Cardiac fibroblast (primary cell): ENCODE measurements around the gene SPRR2A.

Source experiments
- DNase-seq, 2 donors: peaks; one replicate each; pipeline versions ENCODE4 v3.0.0 to v3.0.0-alpha.2; 2010; ENCODE audit warnings: low read depth in 2 of 2
- H3K4me3 ChIP-seq, 2 donors: replicated peaks in 1 of 2; 1 replicate in 1 of 2; 2 replicates in 1 of 2; pipeline ENCODE4 v1.5.1; 2011; ENCODE audit warnings: low read depth in 2 of 2, low read length in 2 of 2, mild to moderate bottlenecking in 2 of 2, moderate library complexity in 1 of 2
- CTCF ChIP-seq: IDR thresholded peaks from one replicate; pipeline ENCODE4 v1.5.1; 2011; ENCODE audit warnings: low read depth, mild to moderate bottlenecking, low read length, inconsistent platforms

The SPRR2A gene

GRCh38 chr1:153040950-153041631, 16.2 kb downstream of the SPRR2A start, which contains the start of gene SPRR2D:
Gene SPRR2D, minus strand, starts transcription at chr1:153041120. Its CDS starts 774 bp downstream, at chr1:153040346.
- DNase-seq = no peak
- no peak within 1 kb of the TSS for H3K4me3 ChIP-seq

DNA sequence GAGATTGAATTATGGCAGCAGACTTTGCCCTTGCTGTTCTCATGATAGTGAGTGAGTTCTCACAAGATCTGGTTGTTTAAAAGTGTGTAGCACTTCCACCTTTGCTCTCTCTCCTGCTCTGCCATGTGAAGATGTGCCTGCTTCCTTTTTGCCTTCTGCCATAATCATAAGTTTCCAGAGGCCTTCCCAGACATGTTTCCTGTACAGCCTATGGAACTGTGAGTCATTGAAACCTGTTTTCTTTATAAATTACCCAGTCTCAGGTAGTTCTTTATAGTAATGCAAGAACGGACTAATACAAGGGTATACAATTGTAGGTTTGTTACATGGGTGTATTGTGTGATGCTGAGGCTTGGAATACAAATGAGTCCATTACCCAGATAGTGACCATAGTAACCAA, 22.1 kb downstream of the SPRR2A start:
- no peak for TF ChIP-seq CTCF
- no peak overlapping the region for H3K4me3 ChIP-seq
- no peak for DNase-seq

More at GRCh38 chr1:153040950-153041631, 16.2 kb downstream of the SPRR2A start, which contains the start of gene SPRR2D:
- no peak for TF ChIP-seq CTCF

GRCh38 chr1:153032677-153033308, 24.5 kb downstream of the SPRR2A start:
- no peak overlapping the region for H3K4me3 ChIP-seq
- peak; percentile 19 to 25 for DNase-seq
- TF ChIP-seq CTCF = no peak

GRCh38 chr1:153032073-153032472, 25.2 kb downstream of the SPRR2A start:
- no peak overlapping the region for H3K4me3 ChIP-seq
- no peak for DNase-seq
- TF ChIP-seq CTCF = no peak

DNA sequence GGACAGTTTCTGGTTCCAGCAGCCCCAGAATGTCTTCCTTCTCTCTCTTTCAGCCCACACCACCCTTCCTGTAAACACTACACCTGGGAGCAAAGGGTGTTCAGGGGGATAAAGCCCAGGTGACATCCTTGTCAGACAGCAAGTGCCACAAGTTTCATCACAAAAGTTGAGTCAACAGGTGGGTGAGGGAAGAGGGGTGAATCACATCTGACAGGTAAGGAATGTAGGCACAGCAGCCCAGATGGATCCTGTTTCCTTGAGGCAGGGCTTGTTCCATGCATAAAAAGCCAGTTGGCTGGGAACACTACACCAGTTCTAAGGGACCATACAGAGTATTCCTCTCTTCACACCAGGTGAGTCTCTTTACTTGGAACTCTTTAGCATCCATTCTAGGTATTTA, 26.4 kb downstream of the SPRR2A start, which contains the start of gene SPRR1B:
Gene SPRR1B (plus strand): TSS at position 309 of the 400 bp plus-strand sequence. CDS start 1,143 bp downstream, outside the sequence.
- H3K4me3 ChIP-seq = no peak within 1 kb of the TSS
- no peak for TF ChIP-seq CTCF
- DNase-seq = no peak

GRCh38 chr1:153028766-153029165, 28.5 kb downstream of the SPRR2A start:
- no peak for TF ChIP-seq CTCF
- no peak overlapping the region for H3K4me3 ChIP-seq
- no peak for DNase-seq
